Stomach (tissue), 9 donors: ENCODE results near the gene OR2T2. TPM values are rescaled to one million over a fixed set of nuclear protein-coding genes. Genes with fewer than 3 reads are reported as not detected.
"Not testable (repeated sequence)": the region's sequence is repeated elsewhere in the genome, so short reads cannot be mapped to it uniquely, and the experiment has no call there.

Experiments used
- DNase-seq, 2 donors: peaks; one replicate each; pipeline versions ENCODE4 v3.0.0 to v3.0.0-alpha.2; 2013 to 2019
- H3K27ac ChIP-seq, 5 donors: fragments of 200-600 bp in 4 of 5; sonication (generic) in 4 of 5; one replicate each; pipeline ENCODE4 v1.5.1; 2013 to 2019; ENCODE audit warnings: mild to moderate bottlenecking in 1 of 5, moderate library complexity in 1 of 5
- H3K27me3 ChIP-seq, 3 donors: fragments of 200-600 bp; sonication (generic); one replicate each; pipeline ENCODE4 v1.5.1; 2017 to 2019; ENCODE audit warnings: mixed run types in 1 of 3
- H3K36me3 ChIP-seq, 4 donors: fragments of 200-600 bp; sonication (generic); 1 replicate in 3 of 4; 2 replicates in 1 of 4; pipeline ENCODE4 v1.5.1; 2016 to 2019
- H3K4me1 ChIP-seq, 4 donors: fragments of 200-600 bp; sonication (generic); one replicate each; pipeline ENCODE4 v1.5.1; 2016 to 2019
- H3K4me3 ChIP-seq, 4 donors: fragments of 200-600 bp; sonication (generic) in 3 of 4; one replicate each; pipeline ENCODE4 v1.5.1; 2016 to 2019; ENCODE audit warnings: mild to moderate bottlenecking in 1 of 4
- H3K9me3 ChIP-seq, 4 donors: fragments of 200-600 bp; sonication (generic); one replicate each; pipeline ENCODE4 v1.5.1; 2016 to 2019
- WGBS, 5 donors: extraction: QIAGEN DNeasy Blood & Tissue Kit in 3 of 5; methylation state at CpG; one replicate each; pipeline versions ENCODE4 v1.1.5 to v1.1.7; 2013 to 2018; 5-methylcytosine and 5-hydroxymethylcytosine counted together
- intact Hi-C: fragments of 100-400 bp; cut with DNase I; formaldehyde crosslinking; loops from one replicate; pipeline ENCODE4 v1.15.1; 2023; ENCODE audit warnings: low total_unique reads
- polyA plus RNA-seq, 3 donors: library from polyadenylated mRNA; stranded (reverse); fragments of 200-250 nt; gene quantifications; one replicate each; pipeline ENCODE4 v1.2.3, GENCODE V29; 2013
- total RNA-seq, 5 donors: library from RNA; depleted of rRNA; stranded (reverse); fragments of >200 nt; gene quantifications; one replicate each; pipeline versions ENCODE4 v1.1.0 to v1.2.3, GENCODE V29; 2014 to 2016
- donor health status: healthy with polysubstance abuse.
- donor health status: Bipolar disorder and iron deficiency.
- donor health status: healthy.

OR2T2 gene
- total and polyA plus RNA-seq, 8 donors = not detected

GRCh38 chr1:248436303-248436702 lies 9.1 kb upstream of the OR2T2 start:
- H3K9me3 ChIP-seq, H3K36me3 ChIP-seq, H3K4me3 ChIP-seq, intact Hi-C loops, H3K27ac ChIP-seq, H3K4me1 ChIP-seq, H3K27me3 ChIP-seq, DNase-seq: not testable (repeated sequence)
- 64 to 74% (median 72%) methylated on average over 3 of the region's 3 CpGs for WGBS, 5 donors

- H3K4me1 ChIP-seq, H3K27me3 ChIP-seq, H3K27ac ChIP-seq, H3K4me3 ChIP-seq, intact Hi-C loops, H3K36me3 ChIP-seq, DNase-seq, H3K9me3 ChIP-seq: not testable (repeated sequence)
- WGBS, 5 donors = 38 to 69% (median 48%) methylated on average over 1 of the region's 1 CpG
Observed at GRCh38 chr1:248438668-248439067, 6.8 kb upstream of the OR2T2 start.

GRCh38 chr1:248439283-248439682 lies 6.2 kb upstream of the OR2T2 start:
- H3K4me1 ChIP-seq, H3K9me3 ChIP-seq, H3K27me3 ChIP-seq, H3K27ac ChIP-seq, H3K36me3 ChIP-seq, H3K4me3 ChIP-seq, DNase-seq, intact Hi-C loops: not testable (repeated sequence)
- 58 to 70% (median 66%) methylated on average over 5 of the region's 5 CpGs for WGBS, 5 donors

GRCh38 chr1:248442500-248443277 lies 2.7 kb upstream of the OR2T2 start:
- H3K4me1 ChIP-seq, H3K27me3 ChIP-seq, DNase-seq, H3K36me3 ChIP-seq, H3K27ac ChIP-seq, H3K9me3 ChIP-seq, H3K4me3 ChIP-seq, intact Hi-C loops: not testable (repeated sequence)
- 44 to 81% (median 73%) methylated on average over 1 of the region's 2 CpGs for WGBS, 5 donors

GRCh38 chr1:248444603-248445002 lies 834 bp upstream of the OR2T2 start:
- H3K27ac ChIP-seq, H3K4me3 ChIP-seq, intact Hi-C loops, H3K27me3 ChIP-seq, H3K9me3 ChIP-seq, DNase-seq, H3K4me1 ChIP-seq, H3K36me3 ChIP-seq: not testable (repeated sequence)
- WGBS, 5 donors = 64 to 81% (median 77%) methylated on average over 4 of the region's 4 CpGs

- DNase-seq, H3K27me3 ChIP-seq, H3K4me3 ChIP-seq, H3K27ac ChIP-seq, intact Hi-C loops, H3K4me1 ChIP-seq, H3K9me3 ChIP-seq, H3K36me3 ChIP-seq: not testable (repeated sequence)
- no CpG with 5 or more reads among the region's 4 CpGs for WGBS, 5 donors
Observed at GRCh38 chr1:248448409-248449074, 3.1 kb downstream of the OR2T2 start.

GRCh38 chr1:248449821-248450465 lies 4.5 kb downstream of the OR2T2 start:
- intact Hi-C loops, H3K4me1 ChIP-seq, H3K27ac ChIP-seq, DNase-seq, H3K9me3 ChIP-seq, H3K27me3 ChIP-seq, H3K36me3 ChIP-seq, H3K4me3 ChIP-seq: not testable (repeated sequence)
- WGBS, 5 donors = 76 to 88% (median 85%) methylated on average over 5 of the region's 6 CpGs

GRCh38 chr1:248450466-248451145 lies 5.2 kb downstream of the OR2T2 start:
- H3K27me3 ChIP-seq, H3K4me3 ChIP-seq, H3K36me3 ChIP-seq, H3K27ac ChIP-seq, DNase-seq, H3K9me3 ChIP-seq, intact Hi-C loops, H3K4me1 ChIP-seq: not testable (repeated sequence)
- WGBS, 5 donors = 28 to 49% (median 45%) methylated on average over 2 of the region's 5 CpGs

GRCh38 chr1:248453619-248454018 lies 8.2 kb downstream of the OR2T2 start:
- H3K27ac ChIP-seq, H3K27me3 ChIP-seq, H3K9me3 ChIP-seq, DNase-seq, H3K4me1 ChIP-seq, intact Hi-C loops, H3K36me3 ChIP-seq, H3K4me3 ChIP-seq: not testable (repeated sequence)
- 87 to 95% (median 89%) methylated on average over 7 of the region's 7 CpGs; no CpG with 5 or more reads in 1 of the 5 donors for WGBS, 5 donors

- H3K4me3 ChIP-seq, H3K9me3 ChIP-seq, intact Hi-C loops, H3K4me1 ChIP-seq, H3K27me3 ChIP-seq, H3K36me3 ChIP-seq, H3K27ac ChIP-seq: not testable (repeated sequence)
- 27 to 57% (median 44%) methylated on average over 1 to 2 of the region's 4 CpGs for WGBS, 5 donors
- peak in 1 of 2 donors; percentile 2 for DNase-seq
Observed at GRCh38 chr1:248455045-248455444, 9.6 kb downstream of the OR2T2 start.

- H3K9me3 ChIP-seq, H3K4me1 ChIP-seq, H3K4me3 ChIP-seq, H3K27me3 ChIP-seq, H3K36me3 ChIP-seq, H3K27ac ChIP-seq, DNase-seq, intact Hi-C loops: not testable (repeated sequence)
- no CpG with 5 or more reads among the region's 2 CpGs for WGBS, 5 donors
Observed at GRCh38 chr1:248456635-248457034, 11.2 kb downstream of the OR2T2 start.
